Measurements from ENCODE around the gene NUBPL. TPM values are rescaled to one million over a fixed set of nuclear protein-coding genes. Genes with fewer than 3 reads are reported as not detected.
A peak's percentile ranks its signal among the peaks of the same experiment; 100 is the strongest.

The NUBPL gene
- total and polyA plus RNA-seq, 8 donors, result 10.1 to 19.0 (median 16.9) TPM

DNA sequence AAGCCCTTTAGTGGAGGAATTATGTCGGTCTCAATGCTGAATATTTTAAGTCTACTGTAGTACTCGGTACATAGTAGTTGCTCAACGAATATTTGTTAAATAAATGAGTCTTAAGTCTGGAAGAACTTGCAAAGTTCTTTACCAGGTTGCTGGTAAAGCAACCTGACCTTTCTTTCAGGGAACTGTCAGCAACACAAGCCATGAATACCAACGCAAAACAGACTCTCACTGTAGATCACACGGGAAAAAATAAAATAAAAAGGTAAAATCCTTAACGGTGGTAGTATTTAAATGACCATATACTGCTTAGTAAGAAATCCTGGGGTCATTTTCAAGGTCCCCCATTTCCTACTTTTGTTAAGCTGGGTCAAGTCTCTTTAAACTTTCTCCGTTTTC is 447 bp upstream of the NUBPL start:
- DNase-seq, result no peak
- peak overlapping the region; percentile 64 to 96 for H3K4me3 ChIP-seq
- ATAC-seq, result no peak
- no peaks in the 10 kb centered on the region for H3K36me3 ChIP-seq
- peak overlapping the region; percentile 81 to 88 for H3K27ac ChIP-seq
- intact Hi-C loops (cut with DNase I), result no loop called here
- H3K9me3 ChIP-seq, result no peaks in the 10 kb centered on the region
- peaks cover 3 to 13% of the 10 kb centered on the region in 2 donors for H3K4me1 ChIP-seq
- H3K27me3 ChIP-seq, result no peaks in the 10 kb centered on the region
- TF ChIP-seq, protein P1, sequence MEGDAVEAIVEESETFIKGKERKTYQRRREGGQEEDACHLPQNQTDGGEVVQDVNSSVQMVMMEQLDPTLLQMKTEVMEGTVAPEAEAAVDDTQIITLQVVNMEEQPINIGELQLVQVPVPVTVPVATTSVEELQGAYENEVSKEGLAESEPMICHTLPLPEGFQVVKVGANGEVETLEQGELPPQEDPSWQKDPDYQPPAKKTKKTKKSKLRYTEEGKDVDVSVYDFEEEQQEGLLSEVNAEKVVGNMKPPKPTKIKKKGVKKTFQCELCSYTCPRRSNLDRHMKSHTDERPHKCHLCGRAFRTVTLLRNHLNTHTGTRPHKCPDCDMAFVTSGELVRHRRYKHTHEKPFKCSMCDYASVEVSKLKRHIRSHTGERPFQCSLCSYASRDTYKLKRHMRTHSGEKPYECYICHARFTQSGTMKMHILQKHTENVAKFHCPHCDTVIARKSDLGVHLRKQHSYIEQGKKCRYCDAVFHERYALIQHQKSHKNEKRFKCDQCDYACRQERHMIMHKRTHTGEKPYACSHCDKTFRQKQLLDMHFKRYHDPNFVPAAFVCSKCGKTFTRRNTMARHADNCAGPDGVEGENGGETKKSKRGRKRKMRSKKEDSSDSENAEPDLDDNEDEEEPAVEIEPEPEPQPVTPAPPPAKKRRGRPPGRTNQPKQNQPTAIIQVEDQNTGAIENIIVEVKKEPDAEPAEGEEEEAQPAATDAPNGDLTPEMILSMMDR (IDR thresholded peaks at IDR 0.05), result no peak

DNA sequence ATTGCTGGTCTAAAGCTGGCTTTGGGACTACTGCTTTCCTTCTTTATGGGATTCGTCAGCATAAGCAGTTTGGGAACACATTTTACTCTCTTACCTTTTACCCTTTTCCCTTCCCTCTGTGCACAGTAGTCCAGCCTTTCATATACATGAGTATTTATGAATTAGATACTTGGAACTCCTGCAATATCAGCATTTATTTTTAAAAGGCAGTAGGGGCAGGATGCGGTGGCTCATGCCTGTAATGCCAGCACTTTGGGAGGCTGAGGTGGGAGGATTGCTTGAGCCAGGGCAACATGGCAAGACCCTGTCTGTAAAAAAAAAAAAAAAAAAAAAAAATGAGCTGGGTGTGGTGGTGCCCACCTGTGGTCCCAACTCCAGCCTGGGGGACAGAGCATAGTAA is 3.0 kb downstream of the NUBPL start:
- Histone ChIP-seq H3K27me3 (no peaks in the 10 kb centered on the region), H3K9me3 (no peaks in the 10 kb centered on the region), H3K4me3 (no peak overlapping the region), H3K27ac (no peak overlapping the region), H3K36me3 (no peaks in the 10 kb centered on the region), H3K4me1 (peaks cover 3 to 31% of the 10 kb centered on the region in 2 donors)
- no peak for ATAC-seq
- TF ChIP-seq, protein P1 (IDR thresholded peaks at IDR 0.05), result no peak
- DNase-seq, result no peak
- intact Hi-C loops (cut with DNase I), result no loop called here

DNA sequence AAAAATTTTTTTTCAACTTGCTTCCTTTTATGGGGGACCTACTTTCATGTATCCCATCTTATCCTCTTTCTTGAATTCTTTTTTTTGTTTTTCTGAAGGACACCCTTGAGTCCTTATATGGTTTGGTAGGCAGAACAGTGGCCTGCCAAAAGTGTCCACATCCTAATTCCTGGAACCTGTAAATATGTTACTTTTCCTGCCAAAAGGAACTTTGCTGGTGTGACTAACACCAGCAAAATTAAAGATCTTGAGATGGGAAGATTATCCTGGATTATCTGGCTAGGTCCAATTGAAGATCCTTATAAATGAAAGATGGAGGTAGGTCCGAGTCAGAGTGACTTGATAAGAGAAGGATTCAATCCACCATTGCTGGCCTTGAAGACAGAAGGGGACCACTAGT is 5.3 kb downstream of the NUBPL start:
- Histone ChIP-seq H3K9me3 (no peaks in the 10 kb centered on the region), H3K27me3 (no peaks in the 10 kb centered on the region), H3K27ac (no peak overlapping the region), H3K4me3 (no peak overlapping the region), H3K36me3 (no peaks in the 10 kb centered on the region), H3K4me1 (peaks cover 3 to 24% of the 10 kb centered on the region in 2 donors)
- TF ChIP-seq, protein P1 (IDR thresholded peaks at IDR 0.05), result no peak
- ATAC-seq (no peak), DNase-seq (no peak)
- intact Hi-C loops (cut with DNase I), result no loop called here

DNA sequence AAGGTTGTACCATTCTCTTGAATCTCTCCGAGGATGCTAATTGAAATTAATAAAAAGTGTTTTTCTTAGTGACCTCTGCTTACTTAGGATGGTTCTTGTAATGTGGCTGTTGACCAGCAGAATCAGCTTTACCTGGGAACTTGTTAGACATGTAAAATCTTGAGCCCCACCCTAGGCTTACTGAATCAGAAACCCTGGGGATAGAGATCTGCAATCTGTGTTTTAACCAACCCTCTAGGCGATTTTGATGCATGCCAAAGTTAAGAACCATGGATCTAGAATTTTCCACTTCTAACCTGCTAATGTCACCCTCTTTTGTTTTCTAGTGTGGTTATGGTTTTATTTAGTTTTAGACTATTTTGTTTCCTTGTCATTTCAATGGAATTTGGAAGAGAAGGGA is 6.5 kb downstream of the NUBPL start:
- TF ChIP-seq, protein P1 (IDR thresholded peaks at IDR 0.05), result no peak
- DNase-seq (no peak), ATAC-seq (no peak)
- H3K9me3 ChIP-seq, result no peaks in the 10 kb centered on the region
- intact Hi-C loops (cut with DNase I), result no loop called here
- H3K27me3 ChIP-seq, result no peaks in the 10 kb centered on the region
- H3K4me1 ChIP-seq, result peaks cover 0 to 18% of the 10 kb centered on the region in 2 donors
- no peak overlapping the region for H3K4me3 ChIP-seq
- H3K36me3 ChIP-seq, result no peaks in the 10 kb centered on the region
- peak overlapping the region; percentile 39 to 43 for H3K27ac ChIP-seq

DNA sequence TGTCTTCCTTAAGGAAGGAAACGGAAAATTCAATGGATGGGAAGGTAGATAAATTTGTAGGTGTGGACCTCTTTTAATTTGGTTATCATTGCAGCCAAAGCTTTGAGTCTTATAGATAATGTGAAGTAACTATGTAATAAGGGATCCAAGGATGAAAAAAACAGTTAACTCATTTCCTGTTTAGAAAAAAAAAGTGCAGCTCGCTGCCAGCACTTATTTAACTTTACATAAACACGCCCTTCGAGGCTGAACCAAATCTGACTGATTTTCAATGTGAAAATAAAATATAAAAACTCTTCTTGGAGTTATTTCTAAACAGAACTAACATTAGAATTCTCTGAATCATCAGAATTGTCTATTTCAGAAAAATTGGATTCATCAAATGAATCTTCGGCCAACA is 7.0 kb downstream of the NUBPL start:
- Histone ChIP-seq H3K4me3 (no peak overlapping the region), H3K27ac (peak overlapping the region; percentile 39 to 43), H3K9me3 (no peaks in the 10 kb centered on the region), H3K4me1 (peaks cover 0 to 18% of the 10 kb centered on the region in 2 donors), H3K27me3 (no peaks in the 10 kb centered on the region), H3K36me3 (no peaks in the 10 kb centered on the region)
- DNase-seq (peak in 1 of 4 donors; percentile 32), ATAC-seq (no peak)
- intact Hi-C loops (cut with DNase I), result no loop called here
- TF ChIP-seq, protein P1 (IDR thresholded peaks at IDR 0.05), result no peak
